Keratinocyte (primary cell): ENCODE results near the gene DCTN4.

Experiments used
- EZH2 ChIP-seq: IDR thresholded peaks from one replicate; pipeline ENCODE4 v1.6.1; 2012; ENCODE audit warnings: inconsistent platforms, mild to moderate bottlenecking, low read length, moderate library complexity
- TF ChIP-seq, protein P1 (sequence below), 3 experiments: IDR thresholded peaks in 1 of 3; conservative IDR thresholded peaks in 1 of 3; optimal IDR thresholded peaks in 1 of 3; 2 replicates in 2 of 3; 3 replicates in 1 of 3; pipeline versions ENCODE3 to v1.5.1; 2011; ENCODE audit warnings: low read length in 3 of 3, mild to moderate bottlenecking in 3 of 3, moderate library complexity in 2 of 3, control low read depth in 1 of 3, inconsistent platforms in 1 of 3; ENCODE audit not compliant: insufficient read depth in 2 of 3; ENCODE audit errors: extremely low read depth in 1 of 3

DNA sequence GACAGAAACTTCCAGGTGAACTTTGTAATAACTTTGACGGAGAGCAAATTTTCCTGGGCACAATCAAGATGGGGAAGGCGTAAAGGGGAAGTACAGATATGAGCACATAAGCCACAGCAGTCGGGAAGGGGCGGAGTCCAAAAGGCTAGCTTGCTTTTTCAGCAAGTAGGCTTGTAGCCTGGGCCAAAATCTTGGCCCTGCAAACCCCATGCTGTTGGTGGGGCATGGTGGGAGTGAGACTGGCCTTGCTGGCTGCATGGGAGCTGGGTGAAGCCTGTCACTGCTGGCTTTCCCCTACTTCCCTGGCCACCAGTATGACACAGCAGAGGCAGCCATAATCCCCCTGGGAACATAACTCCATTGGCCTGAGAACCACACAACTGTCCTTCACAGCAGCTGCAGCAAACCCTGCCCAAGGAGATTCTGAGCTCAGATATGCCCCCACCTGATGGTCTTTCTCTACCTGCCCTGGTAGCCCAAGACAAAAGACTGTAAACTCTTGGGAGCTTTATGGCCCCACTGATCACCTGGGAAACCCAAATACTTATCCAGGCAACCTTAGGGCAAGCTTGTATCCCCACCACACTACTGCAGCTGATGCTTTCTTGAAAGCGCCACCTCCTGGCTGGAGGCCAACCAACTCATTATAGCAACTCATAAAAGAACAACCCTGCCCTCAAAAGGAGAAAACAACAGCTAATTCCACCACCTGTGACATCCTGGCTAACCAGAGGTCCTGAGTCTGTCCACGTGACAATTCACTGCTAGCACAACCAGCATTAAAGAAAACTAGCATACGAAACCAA is 24.0 kb downstream of the DCTN4 start:
- TF ChIP-seq, protein P1, sequence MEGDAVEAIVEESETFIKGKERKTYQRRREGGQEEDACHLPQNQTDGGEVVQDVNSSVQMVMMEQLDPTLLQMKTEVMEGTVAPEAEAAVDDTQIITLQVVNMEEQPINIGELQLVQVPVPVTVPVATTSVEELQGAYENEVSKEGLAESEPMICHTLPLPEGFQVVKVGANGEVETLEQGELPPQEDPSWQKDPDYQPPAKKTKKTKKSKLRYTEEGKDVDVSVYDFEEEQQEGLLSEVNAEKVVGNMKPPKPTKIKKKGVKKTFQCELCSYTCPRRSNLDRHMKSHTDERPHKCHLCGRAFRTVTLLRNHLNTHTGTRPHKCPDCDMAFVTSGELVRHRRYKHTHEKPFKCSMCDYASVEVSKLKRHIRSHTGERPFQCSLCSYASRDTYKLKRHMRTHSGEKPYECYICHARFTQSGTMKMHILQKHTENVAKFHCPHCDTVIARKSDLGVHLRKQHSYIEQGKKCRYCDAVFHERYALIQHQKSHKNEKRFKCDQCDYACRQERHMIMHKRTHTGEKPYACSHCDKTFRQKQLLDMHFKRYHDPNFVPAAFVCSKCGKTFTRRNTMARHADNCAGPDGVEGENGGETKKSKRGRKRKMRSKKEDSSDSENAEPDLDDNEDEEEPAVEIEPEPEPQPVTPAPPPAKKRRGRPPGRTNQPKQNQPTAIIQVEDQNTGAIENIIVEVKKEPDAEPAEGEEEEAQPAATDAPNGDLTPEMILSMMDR (optimal IDR thresholded peaks at IDR 0.05 in 1 of 3, IDR thresholded peaks at IDR 0.05 in 1 of 3, conservative IDR thresholded peaks at IDR 0.05 in 1 of 3; ENCODE audit: extremely low read depth in 1 of 3, insufficient read depth in 2 of 3, low read length in 3 of 3) = no peak
- no peak for TF ChIP-seq EZH2
